ENCODE data around the gene BCL3.

The BCL3 gene

DNA sequence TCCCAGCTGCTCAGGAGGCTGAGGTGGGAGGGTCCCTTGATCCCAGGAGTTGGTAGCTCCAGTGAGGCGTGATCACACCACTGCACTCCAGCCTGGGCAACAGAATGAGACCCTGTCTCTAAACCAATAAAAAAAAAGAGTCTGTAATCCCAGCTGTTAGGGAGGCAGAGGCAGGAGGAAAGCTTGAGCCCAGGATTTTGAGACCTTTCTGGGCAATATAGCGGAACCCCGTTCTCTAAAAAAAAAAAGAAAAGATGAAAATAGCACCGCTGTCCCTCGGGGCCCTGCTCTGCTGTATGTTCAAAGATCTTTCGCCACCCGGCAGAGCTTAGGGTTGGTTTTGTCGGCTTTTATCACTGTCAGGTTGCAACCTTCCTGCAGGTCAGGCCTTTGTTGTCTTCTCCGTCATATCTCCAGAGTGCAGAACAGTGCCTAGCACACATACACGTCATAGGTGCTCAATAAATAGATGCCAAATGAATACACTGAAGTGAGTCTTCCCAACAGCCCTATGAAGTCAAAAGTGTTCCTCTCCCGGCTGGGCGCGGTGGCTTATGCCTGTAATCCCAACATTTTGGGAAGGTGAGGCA, 47.0 kb downstream of the BCL3 start:
- no peak for DNase-seq

DNA sequence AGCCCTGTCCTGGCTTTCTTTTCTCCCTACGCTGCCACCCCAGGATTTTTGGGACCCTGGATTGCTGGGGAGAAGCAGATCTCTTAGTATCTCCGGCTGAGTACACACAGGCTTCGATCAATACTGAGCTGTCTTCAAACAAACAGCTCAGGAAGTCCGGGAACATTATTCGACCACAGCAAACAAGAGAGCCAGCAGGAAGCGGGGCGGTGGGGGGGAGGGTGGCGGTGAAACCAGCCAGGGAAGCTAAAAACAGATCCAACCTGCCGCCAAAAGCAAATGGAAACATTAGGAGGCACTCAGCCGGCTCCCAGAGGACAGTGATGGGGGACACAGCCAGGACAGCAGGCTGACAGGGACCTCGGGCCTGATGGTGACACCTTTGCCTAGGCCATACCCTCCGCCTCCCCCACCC, 48.2 kb downstream of the BCL3 start:
- peak; percentile 91 for DNase-seq

DNA sequence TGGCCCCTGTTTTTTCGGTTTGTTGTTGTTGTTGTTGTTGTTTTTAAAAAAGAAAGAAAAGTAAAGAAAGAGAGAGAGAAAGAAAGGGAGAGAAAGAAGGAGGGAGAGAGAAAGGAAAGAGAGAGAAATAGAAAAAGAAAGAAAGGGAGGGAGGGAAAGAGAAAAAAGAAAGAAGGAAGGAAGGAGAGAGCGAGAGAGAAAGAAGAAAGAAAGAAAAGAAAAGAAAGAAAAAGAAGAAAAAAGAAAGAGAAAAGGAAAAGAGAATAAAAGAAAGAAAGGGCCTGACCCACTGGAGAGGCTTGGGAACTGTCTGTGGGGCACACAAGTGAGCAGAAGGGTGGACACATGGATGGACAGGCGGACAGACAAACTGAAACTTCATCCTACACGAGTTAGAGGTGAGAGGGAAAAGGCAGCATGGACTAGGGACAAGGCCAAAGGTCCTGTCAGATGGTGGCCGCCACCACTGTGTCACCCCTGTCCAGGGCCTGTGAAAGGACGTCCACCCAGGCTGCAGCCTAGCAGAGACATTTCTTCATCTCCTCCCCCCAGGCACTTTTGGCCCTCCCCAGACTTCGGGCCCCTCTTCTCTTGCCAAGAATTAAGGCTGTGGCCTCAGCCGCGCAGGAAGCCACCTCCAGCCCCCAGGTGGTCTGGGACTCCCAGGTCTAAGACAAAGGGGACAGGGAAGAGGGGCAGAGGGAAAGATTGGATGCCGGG, 51.3 kb downstream of the BCL3 start:
- DNase-seq = no peak

DNA sequence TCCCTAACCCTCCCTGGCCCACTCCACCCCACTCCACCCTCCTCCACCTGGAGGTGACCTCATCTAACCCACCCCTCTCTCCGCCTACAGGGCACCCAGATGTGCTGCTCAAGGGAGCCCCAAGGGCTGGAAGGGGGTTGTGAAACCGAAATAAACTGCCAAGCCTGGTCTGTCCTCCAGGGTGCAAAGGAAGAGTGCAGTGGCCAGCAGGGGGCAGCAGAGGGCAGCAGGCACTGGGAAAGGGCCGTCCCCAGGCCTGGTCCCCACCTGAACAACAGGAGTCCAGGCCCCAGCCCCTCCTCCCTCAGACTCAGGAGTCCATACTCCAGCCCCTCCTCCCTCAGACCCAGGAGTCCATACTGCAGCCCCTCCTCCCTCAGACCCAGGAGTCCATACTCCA, 52.0 kb downstream of the BCL3 start:
- DNase-seq = peak; percentile 53

DNA sequence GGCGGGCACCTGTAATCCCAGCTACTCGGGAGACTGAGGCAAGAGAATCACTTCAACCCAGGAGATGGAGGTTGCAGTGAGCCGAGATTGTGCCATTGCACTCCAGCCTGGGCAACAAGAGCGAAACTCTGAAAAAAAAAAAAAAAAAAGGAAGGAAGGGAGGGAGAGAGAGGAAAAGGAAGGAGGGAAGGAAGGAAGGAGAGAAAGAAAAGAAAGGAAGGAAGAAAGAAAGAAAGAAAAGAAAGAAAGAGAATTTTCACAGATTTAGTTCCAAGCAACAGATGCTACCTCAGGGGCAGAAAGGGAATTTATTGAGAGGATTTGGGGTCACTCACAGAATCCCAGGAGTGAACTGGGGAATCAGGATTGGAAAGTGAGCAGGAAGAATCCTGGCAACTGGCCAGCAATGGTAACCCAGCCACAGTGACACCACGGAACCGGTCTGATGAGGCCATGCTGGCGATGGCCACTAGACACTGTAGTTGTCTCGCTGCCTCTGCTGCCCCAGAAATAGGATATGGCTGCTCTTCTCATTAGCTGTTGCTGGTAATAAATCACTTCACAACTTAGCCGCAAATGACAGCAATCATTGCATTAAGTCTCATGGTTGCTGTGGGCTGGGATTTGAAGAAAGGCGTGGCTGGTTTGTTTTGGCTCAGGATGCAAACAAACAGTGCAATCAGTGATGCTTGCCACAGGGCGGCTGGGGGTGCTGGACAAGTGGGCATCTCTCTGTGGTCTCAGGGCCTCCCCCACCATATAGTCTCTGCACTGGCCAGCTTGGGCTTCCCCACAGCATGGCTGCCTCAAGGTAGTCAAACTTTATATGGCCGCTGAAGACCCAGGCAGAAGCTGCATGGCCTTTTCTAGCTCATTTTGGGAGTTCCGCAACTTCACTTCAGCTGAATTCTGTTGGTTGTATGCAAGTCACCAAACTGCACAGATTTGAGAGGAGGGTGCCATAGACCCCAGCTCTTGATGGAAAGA, 55.2 kb downstream of the BCL3 start:
- DNase-seq = peak; percentile 32

DNA sequence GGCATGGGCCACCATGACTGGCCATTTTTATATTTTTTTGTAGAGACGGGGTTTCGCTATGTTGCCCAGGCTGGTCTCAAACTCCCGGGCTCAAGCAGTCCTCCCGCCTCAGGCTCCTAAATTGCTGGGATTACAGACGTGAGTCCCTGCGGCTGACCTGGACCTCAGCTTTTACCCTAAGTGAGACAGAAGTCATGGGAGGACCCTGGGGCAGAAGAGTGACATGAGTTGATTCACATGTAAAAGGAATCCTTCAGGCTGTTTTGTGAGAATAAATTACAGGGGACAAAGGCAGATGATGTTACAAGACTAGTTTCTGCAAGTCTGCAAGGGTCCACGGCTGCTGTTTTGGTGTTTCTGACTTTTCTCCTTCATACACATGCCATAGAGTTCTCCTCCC, 57.8 kb downstream of the BCL3 start:
- no peak for DNase-seq

DNA sequence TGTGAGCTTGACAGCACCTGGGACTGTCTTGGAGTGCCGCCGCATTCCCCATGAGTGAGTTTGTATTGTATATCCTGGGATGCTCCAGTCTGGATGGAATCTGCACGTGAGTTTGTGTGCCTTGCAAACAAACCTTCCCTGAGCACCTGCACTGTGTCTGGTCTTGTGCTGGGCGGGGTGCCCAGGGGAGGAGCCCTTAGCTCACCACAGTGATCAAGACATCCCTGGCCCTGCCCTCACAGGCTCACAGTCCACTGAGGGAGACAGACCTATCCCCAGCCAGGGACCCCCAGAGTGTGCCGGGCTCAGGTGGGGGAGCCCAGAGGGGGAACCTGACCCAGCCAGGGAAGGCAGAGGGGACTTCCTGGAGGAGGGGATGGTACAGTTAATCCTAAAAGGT, 58.7 kb downstream of the BCL3 start:
- peak; percentile 84 for DNase-seq

DNA sequence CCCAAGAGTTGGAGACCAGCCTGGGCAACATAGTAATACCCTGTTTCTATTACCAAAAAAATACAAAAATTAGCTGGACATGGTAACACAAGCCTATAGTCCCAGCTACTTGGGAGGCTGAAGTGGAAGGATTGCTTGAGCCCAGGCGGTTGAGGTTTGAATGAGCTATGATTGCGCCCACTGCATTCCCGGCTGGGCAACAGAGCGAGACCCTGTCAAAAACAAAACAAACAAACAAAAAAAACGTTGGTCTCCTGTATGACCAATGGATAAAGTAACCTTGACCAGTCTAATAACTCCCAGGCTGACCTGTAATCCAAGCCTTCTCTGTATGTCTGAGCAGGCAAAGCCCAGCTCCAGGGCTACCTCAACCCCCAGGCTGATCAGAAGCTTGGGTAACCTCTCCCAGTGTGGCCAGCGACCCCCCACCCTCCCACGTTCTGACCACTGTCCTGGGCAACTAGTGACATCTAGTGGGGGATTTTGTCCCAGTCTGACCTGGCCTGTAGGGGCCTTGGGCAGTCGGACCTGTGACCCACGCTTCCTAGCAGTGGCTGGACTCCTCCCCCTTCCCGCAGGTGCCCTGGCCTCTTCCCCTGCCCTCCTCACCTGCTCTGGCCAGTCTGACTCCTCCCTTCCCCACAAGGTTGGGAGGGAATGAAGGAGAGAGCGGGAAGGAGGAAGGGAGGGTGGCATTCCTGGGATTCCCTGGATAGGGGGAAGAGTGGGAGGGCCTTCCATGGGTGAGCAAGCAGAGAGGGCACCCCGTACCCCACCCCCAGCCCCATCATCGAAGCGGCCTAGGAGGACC, 59.3 kb downstream of the BCL3 start:
- no peak for DNase-seq

DNA sequence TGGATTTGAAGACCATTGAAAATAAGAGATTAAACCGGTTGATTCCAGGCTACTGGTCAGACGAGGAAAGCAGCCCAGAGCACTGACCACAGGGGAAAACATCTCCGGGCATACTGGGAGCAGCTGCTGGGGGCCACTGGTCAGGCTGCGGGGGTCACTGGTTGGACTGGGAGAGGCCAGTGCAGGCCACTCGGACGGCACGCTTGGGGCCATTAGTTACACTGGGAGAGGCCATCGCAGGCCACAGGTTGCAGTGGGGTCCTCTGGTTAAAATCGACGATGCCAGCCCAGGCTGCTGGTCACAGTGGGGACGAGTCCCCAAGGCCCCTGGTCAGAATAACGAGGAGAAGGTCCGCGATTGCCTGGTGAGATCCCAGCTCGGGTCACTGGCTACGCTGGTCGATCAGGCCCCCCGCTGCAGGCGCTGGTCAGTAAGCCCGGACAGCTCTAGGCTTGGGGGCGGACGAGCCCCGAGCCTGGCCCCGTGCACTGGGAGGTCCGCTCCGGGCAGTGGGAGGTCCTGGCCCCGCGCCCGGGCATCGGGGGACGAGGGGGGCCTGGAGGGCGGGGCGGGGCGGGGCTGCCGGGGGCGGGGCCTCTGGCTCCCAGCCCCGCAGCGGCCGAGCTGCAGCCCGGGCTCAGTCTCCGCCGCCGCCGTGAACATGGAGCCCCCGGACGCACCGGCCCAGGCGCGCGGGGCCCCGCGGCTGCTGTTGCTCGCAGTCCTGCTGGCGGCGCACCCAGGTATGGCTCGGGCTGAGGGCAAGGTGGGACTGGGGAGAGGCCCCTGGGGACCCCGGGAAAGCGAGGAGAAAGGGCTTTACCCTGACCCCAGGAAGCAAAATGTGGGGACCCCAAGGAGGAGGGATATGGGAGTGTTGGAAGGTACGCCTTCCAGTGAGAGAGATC, 60.2 kb downstream of the BCL3 start, which contains the start of gene BCAM:
TSS of gene BCAM (plus strand) at position 641 of the 909 bp plus-strand sequence. CDS start at position 663, 22 bp downstream.
- DNase-seq = no peak

All from DMS153 (cell line).